ENCODE results near the gene B4GALT1.
"Not testable (repeated sequence)": the region's sequence is repeated elsewhere in the genome, so short reads cannot be mapped to it uniquely, and the experiment has no call there.

Gene B4GALT1

GRCh38 chr9:33097192-33097591, 69.9 kb downstream of the B4GALT1 start:
- Histone ChIP-seq H3K27me3 (ENCODE audit: control insufficient read depth, insufficient read depth, low read length) (no peaks in the 10 kb centered on the region), H3K9ac (no peak overlapping the region), H2AFZ (no peak overlapping the region), H3K4me1 (no peaks in the 10 kb centered on the region), H3K4me3 (ENCODE audit: low read depth, low read length) (no peak overlapping the region), H3K9me3 (ENCODE audit: control insufficient read depth, low read length) (no peaks in the 10 kb centered on the region), H3K4me2 (ENCODE audit: low read length) (no peak overlapping the region), H3K27ac (no peak overlapping the region), H3K79me2 (no peaks in the 10 kb centered on the region), H3K36me3 (ENCODE audit: control insufficient read depth, insufficient read depth, low read length) (no peaks in the 10 kb centered on the region)
- no peak for TF ChIP-seq CTCF (IDR thresholded peaks at IDR 0.05)

- H3K36me3 ChIP-seq (ENCODE audit: control insufficient read depth, insufficient read depth, low read length): no peaks in the 10 kb centered on the region
- TF ChIP-seq CTCF (IDR thresholded peaks at IDR 0.05): no peak
- no peak overlapping the region for H3K4me3 ChIP-seq (ENCODE audit: low read depth, low read length)
- no peaks in the 10 kb centered on the region for H3K4me1 ChIP-seq
- no peak overlapping the region for H2AFZ ChIP-seq
- H3K27ac ChIP-seq: no peak overlapping the region
- no peaks in the 10 kb centered on the region for H3K9me3 ChIP-seq (ENCODE audit: control insufficient read depth, low read length)
- no peaks in the 10 kb centered on the region for H3K79me2 ChIP-seq
- H3K27me3 ChIP-seq (ENCODE audit: control insufficient read depth, insufficient read depth, low read length): no peaks in the 10 kb centered on the region
- no peak overlapping the region for H3K4me2 ChIP-seq (ENCODE audit: low read length)
- no peak overlapping the region for H3K9ac ChIP-seq
These were observed 74.5 kb downstream of the B4GALT1 start for GRCh38 chr9:33092634-33093033.

GRCh38 chr9:33085672-33086071, 81.5 kb downstream of the B4GALT1 start:
- not testable (repeated sequence) for H3K4me1 ChIP-seq; H3K9me3 ChIP-seq (ENCODE audit: control insufficient read depth, low read length); H3K27ac ChIP-seq; H3K9ac ChIP-seq; H3K79me2 ChIP-seq; H3K27me3 ChIP-seq (ENCODE audit: control insufficient read depth, insufficient read depth, low read length); H3K4me3 ChIP-seq (ENCODE audit: low read depth, low read length); H3K4me2 ChIP-seq (ENCODE audit: low read length); H3K36me3 ChIP-seq (ENCODE audit: control insufficient read depth, insufficient read depth, low read length); H2AFZ ChIP-seq

- no peak overlapping the region for H3K27ac ChIP-seq
- TF ChIP-seq CTCF (IDR thresholded peaks at IDR 0.05): no peak
- H3K4me3 ChIP-seq (ENCODE audit: low read depth, low read length): no peak overlapping the region
- no peak overlapping the region for H3K4me2 ChIP-seq (ENCODE audit: low read length)
- H3K9me3 ChIP-seq (ENCODE audit: control insufficient read depth, low read length): no peaks in the 10 kb centered on the region
- no peaks in the 10 kb centered on the region for H3K4me1 ChIP-seq
- no peak overlapping the region for H2AFZ ChIP-seq
- H3K36me3 ChIP-seq (ENCODE audit: control insufficient read depth, insufficient read depth, low read length): no peaks in the 10 kb centered on the region
- no peaks in the 10 kb centered on the region for H3K27me3 ChIP-seq (ENCODE audit: control insufficient read depth, insufficient read depth, low read length)
- no peak overlapping the region for H3K9ac ChIP-seq
- H3K79me2 ChIP-seq: no peaks in the 10 kb centered on the region
These were observed 84.4 kb downstream of the B4GALT1 start for GRCh38 chr9:33082538-33083326.

- no peak overlapping the region for H3K4me3 ChIP-seq (ENCODE audit: low read depth, low read length)
- TF ChIP-seq CTCF (IDR thresholded peaks at IDR 0.05): no peak
- no peaks in the 10 kb centered on the region for H3K4me1 ChIP-seq
- no peaks in the 10 kb centered on the region for H3K79me2 ChIP-seq
- no peak overlapping the region for H3K4me2 ChIP-seq (ENCODE audit: low read length)
- no peaks in the 10 kb centered on the region for H3K27me3 ChIP-seq (ENCODE audit: control insufficient read depth, insufficient read depth, low read length)
- H3K27ac ChIP-seq: no peak overlapping the region
- H3K9me3 ChIP-seq (ENCODE audit: control insufficient read depth, low read length): no peaks in the 10 kb centered on the region
- H3K9ac ChIP-seq: no peak overlapping the region
- H2AFZ ChIP-seq: no peak overlapping the region
- no peaks in the 10 kb centered on the region for H3K36me3 ChIP-seq (ENCODE audit: control insufficient read depth, insufficient read depth, low read length)
These were observed 85.0 kb downstream of the B4GALT1 start for GRCh38 chr9:33082128-33082527.

Measured in parathyroid adenoma (tissue), 2 donors.